ENCODE results near the gene GRAMD2B.

GRCh38 chr5:126488443-126489065 lies 65.3 kb downstream of the GRAMD2B start:
- TF ChIP-seq CTCF (IDR thresholded peaks at IDR 0.05) = no peak
- no peak for TF ChIP-seq POLR2AphosphoS5 (IDR thresholded peaks at IDR 0.05; ENCODE audit: low read depth, low read length)
- TF ChIP-seq TCF7L2 (IDR thresholded peaks at IDR 0.05; ENCODE audit: low read depth, low read length) = no peak
- TF ChIP-seq REST (IDR thresholded peaks at IDR 0.05; ENCODE audit: insufficient read depth in 1 of 2, low read depth in 2 of 2, low read length in 1 of 2) = no peak
- TF ChIP-seq SIN3A (IDR thresholded peaks at IDR 0.05; ENCODE audit: borderline replicate concordance, insufficient read depth, low read depth, low read length) = no peak
